Lung (tissue), 12 donors: Measurements from ENCODE around the gene MRPL51. TPM values are rescaled to one million over a fixed set of nuclear protein-coding genes. Genes with fewer than 3 reads are reported as not detected.

Source experiments
- ATAC-seq: fragments of 200-7000 bp; cut with Tn5 transposase; one replicate; pipeline ENCODE4 v1.9.1; 2020; ENCODE audit warnings: moderate number of reproducible peaks; ENCODE audit not compliant: insufficient read depth, low FRiP score
- DNase-seq, 3 donors: peaks; one replicate each; pipeline ENCODE4 v3.0.0-alpha.2; 2013 to 2017
- H3K27ac ChIP-seq, 2 donors: one replicate each; pipeline ENCODE4 v1.5.1; 2013; ENCODE audit warnings: mild to moderate bottlenecking in 2 of 2, moderate library complexity in 2 of 2, control low read depth in 1 of 2, inconsistent platforms in 1 of 2, low read depth in 1 of 2, low read length in 1 of 2
- H3K27me3 ChIP-seq, 3 donors: one replicate each; pipeline ENCODE4 v1.5.1; 2013; ENCODE audit warnings: low read length in 2 of 3; ENCODE audit not compliant: control insufficient read depth in 3 of 3, insufficient read depth in 3 of 3
- H3K36me3 ChIP-seq, 4 donors: one replicate each; pipeline ENCODE4 v1.5.1; 2013; ENCODE audit warnings: low read length in 4 of 4, mild to moderate bottlenecking in 1 of 4, moderate library complexity in 1 of 4; ENCODE audit not compliant: control insufficient read depth in 4 of 4, insufficient read depth in 4 of 4
- H3K4me1 ChIP-seq, 5 donors: one replicate each; pipeline ENCODE4 v1.5.1; 2013; ENCODE audit warnings: low read length in 5 of 5, mild to moderate bottlenecking in 2 of 5, moderate library complexity in 1 of 5; ENCODE audit not compliant: control insufficient read depth in 5 of 5, insufficient read depth in 5 of 5
- H3K4me3 ChIP-seq: one replicate; pipeline ENCODE4 v1.5.1; 2013; ENCODE audit warnings: mild to moderate bottlenecking, control low read depth, moderate library complexity
- H3K9ac ChIP-seq, 2 donors: one replicate each; pipeline ENCODE4 v1.5.1; 2013; ENCODE audit warnings: low read length in 2 of 2, control low read depth in 1 of 2; ENCODE audit not compliant: insufficient read depth in 1 of 2
- H3K9me3 ChIP-seq, 4 donors: one replicate each; pipeline ENCODE4 v1.5.1; 2013; ENCODE audit warnings: low read length in 3 of 4, mild to moderate bottlenecking in 1 of 4, moderate library complexity in 1 of 4; ENCODE audit not compliant: control insufficient read depth in 4 of 4, insufficient read depth in 3 of 4
- CTCF ChIP-seq: IDR thresholded peaks from 2 replicates; pipeline ENCODE4 v1.5.1; 2012; ENCODE audit warnings: mild to moderate bottlenecking; ENCODE audit errors: control extremely low read depth, extremely low read depth
- WGBS, 2 donors: extraction: QIAGEN DNeasy Blood & Tissue Kit; methylation state at CpG; one replicate each; pipeline ENCODE4 v1.1.7; 2013; 5-methylcytosine and 5-hydroxymethylcytosine counted together
- polyA plus RNA-seq, 2 donors: library from polyadenylated mRNA; stranded (reverse); fragments of 200-250 nt; gene quantifications; one replicate each; pipeline ENCODE4 v1.2.1, GENCODE V29; 2013
- total RNA-seq, 2 donors: library from RNA; depleted of rRNA in 1 of 2; stranded (reverse); fragments of >200 nt in 1 of 2; gene quantifications; one replicate each; pipeline ENCODE4 v1.2.1, GENCODE V29; 2014 to 2021
- donor health status: control.
- donor health status: control.
- donor health status: Bipolar disorder and iron deficiency.
- donor health status: healthy.
- donor health status: DM: yes; HTN: yes; CAD: no.

MRPL51 gene
- total and polyA plus RNA-seq, 4 donors = 34.5 to 123 (median 91.7) TPM

GRCh38 chr12:6535960-6536847, 43.1 kb upstream of the MRPL51 start:
- H3K9me3 ChIP-seq = no peaks in the 10 kb centered on the region
- H3K4me3 ChIP-seq = peak overlapping the region; percentile 91
- ATAC-seq (no peak), DNase-seq (no peak)
- WGBS, 2 donors = 60 to 66% methylated on average over 10 of the region's 10 CpGs
- H3K27ac ChIP-seq = peak overlapping the region; percentile 97 to 98
- peak overlapping the region in 1 of 2 donors; percentile 77 for H3K9ac ChIP-seq
- peaks cover 0 to 35% (median 20%) of the 10 kb centered on the region in 4 donors for H3K36me3 ChIP-seq
- TF ChIP-seq CTCF = no peak
- H3K27me3 ChIP-seq = no peaks in the 10 kb centered on the region
- peaks cover 0 to 51% (median 29%) of the 10 kb centered on the region in 5 donors for H3K4me1 ChIP-seq

- Histone ChIP-seq H3K4me1 (peaks cover 0 to 45% (median 29%) of the 10 kb centered on the region in 5 donors), H3K9me3 (no peaks in the 10 kb centered on the region), H3K4me3 (peak overlapping the region; percentile 91), H3K27me3 (no peaks in the 10 kb centered on the region), H3K9ac (peak overlapping the region; percentile 47 to 77), H3K36me3 (peaks cover 0 to 39% (median 23%) of the 10 kb centered on the region in 4 donors), H3K27ac (peak overlapping the region; percentile 97 to 98)
- ATAC-seq = no peak
- TF ChIP-seq CTCF = no peak
- 0 to 10% methylated on average over 4 to 6 of the region's 6 CpGs for WGBS, 2 donors
- no peak for DNase-seq
Observed at GRCh38 chr12:6535697-6535946, 42.6 kb upstream of the MRPL51 start.

GRCh38 chr12:6534945-6535696, 42.1 kb upstream of the MRPL51 start:
- H3K9ac ChIP-seq = peak overlapping the region; percentile 47 to 77
- H3K27me3 ChIP-seq = no peaks in the 10 kb centered on the region
- 1% methylated on average over 45 to 52 of the region's 52 CpGs for WGBS, 2 donors
- peak overlapping the region; percentile 91 for H3K4me3 ChIP-seq
- DNase-seq = peak; percentile 62 to 74 (median 74)
- peak; percentile 37 for ATAC-seq
- H3K27ac ChIP-seq = peak overlapping the region; percentile 97 to 98
- no peak for TF ChIP-seq CTCF
- H3K4me1 ChIP-seq = peaks cover 0 to 40% (median 26%) of the 10 kb centered on the region in 5 donors
- H3K36me3 ChIP-seq = peaks cover 0 to 43% (median 26%) of the 10 kb centered on the region in 4 donors
- H3K9me3 ChIP-seq = no peaks in the 10 kb centered on the region
